NT2/D1 (cell line): ENCODE results near the gene AMOT.

Experiments used
- SUZ12 ChIP-seq: IDR thresholded peaks from 2 replicates; pipeline ENCODE4 v1.6.1; 2011; ENCODE audit not compliant: insufficient read length, insufficient read depth; ENCODE audit errors: extremely low read depth
- YY1 ChIP-seq: IDR thresholded peaks from 2 replicates; pipeline ENCODE4 v1.6.1; 2011; ENCODE audit not compliant: insufficient read length, insufficient read depth
- ZNF274 ChIP-seq: IDR thresholded peaks from 2 replicates; pipeline ENCODE4 v1.6.1; 2011; ENCODE audit warnings: mild to moderate bottlenecking, low read depth, low read length

DNA sequence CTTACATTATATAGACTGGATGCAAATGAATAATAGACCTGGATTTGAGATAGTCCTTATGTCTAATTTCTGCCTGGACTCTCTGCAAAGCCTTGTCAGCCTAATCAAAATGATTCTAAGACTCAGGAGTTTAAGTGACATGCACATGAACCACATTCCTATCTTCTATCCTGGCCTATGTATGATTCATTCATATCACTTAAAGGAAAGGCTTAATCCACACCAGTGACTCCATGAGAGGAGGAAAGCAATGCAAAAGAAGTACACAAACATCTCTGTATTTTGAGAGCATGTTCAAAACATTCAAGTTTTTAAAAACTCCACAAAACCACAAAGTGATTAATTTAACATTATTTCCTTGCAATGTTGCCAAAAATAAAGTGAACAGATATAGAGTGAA, 14.6 kb downstream of the AMOT start:
- TF ChIP-seq YY1 (no peak), SUZ12 (no peak), ZNF274 (no peak)
